ENCODE results near the gene TAC3.
"Not testable (repeated sequence)": the region's sequence is repeated elsewhere in the genome, so short reads cannot be mapped to it uniquely, and the experiment has no call there.

TAC3 gene

GRCh38 chr12:57037264-57037663 is 20.9 kb upstream of the TAC3 start:
- no peak for DNase-seq (ENCODE audit: low read depth in 2 of 2)

GRCh38 chr12:57033431-57033830 is 17.1 kb upstream of the TAC3 start:
- no peak for DNase-seq (ENCODE audit: low read depth in 2 of 2)

- DNase-seq (ENCODE audit: low read depth in 2 of 2) = no peak
These were observed 15.5 kb upstream of the TAC3 start for GRCh38 chr12:57031789-57032188.

DNA sequence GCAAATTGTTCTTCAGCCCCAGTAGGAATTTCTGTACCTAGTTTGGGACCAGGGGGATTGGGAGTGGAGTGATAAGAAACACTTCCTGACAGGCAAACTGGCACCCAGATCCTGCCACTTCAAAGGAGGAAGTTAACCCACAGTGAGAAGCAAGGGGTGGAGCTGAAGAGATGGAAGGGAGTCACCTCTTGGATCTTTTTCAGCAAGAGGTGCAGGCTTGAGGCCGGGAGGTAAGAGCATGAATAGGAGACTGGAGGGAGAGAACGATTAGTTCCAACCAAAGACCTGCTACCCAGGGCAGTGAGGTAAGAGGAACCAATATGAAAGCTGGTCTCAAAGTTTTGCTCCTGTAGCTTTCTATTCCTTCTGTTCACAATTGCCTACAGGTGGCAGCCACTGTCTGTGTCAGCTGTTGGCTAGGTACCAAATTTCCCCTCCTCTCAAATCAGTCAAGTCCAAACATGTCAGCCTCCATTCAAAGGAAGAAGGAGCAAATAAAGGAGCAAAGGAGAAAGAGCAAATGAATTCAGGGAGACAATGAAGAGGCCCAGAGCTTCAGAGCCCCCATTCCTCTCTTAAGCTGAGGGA is 14.9 kb upstream of the TAC3 start:
- DNase-seq (ENCODE audit: low read depth in 2 of 2) = no peak

GRCh38 chr12:57029457-57029856 is 13.1 kb upstream of the TAC3 start:
- no peak for DNase-seq (ENCODE audit: low read depth in 2 of 2)

GRCh38 chr12:57027805-57028153 is 11.4 kb upstream of the TAC3 start:
- no peak for DNase-seq (ENCODE audit: low read depth in 2 of 2)

GRCh38 chr12:57027011-57027804 is 10.9 kb upstream of the TAC3 start:
- DNase-seq (ENCODE audit: low read depth in 2 of 2) = no peak

GRCh38 chr12:57025196-57025595 is 8.9 kb upstream of the TAC3 start:
- no peak for DNase-seq (ENCODE audit: low read depth in 2 of 2)

DNA sequence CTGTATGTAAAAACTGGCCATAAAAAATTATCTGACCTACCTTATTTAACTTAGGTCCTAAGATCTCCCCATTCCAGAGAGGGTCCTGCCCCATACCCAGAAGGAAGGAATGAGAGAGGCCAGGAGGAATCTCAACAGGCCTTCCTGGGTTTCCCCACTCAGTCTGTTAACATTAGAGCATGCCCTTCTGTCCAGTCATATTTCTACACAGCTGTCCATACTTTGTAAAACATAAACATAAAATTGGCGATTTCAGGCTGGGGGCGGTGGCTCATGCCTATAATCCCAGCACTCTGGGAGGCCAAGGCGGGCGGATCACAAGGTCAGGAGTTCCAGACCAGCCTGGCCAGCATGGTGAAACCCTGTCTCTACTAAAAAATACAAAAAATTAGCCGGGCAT is 6.0 kb upstream of the TAC3 start:
- not testable (repeated sequence) for DNase-seq (ENCODE audit: low read depth in 2 of 2)

DNA sequence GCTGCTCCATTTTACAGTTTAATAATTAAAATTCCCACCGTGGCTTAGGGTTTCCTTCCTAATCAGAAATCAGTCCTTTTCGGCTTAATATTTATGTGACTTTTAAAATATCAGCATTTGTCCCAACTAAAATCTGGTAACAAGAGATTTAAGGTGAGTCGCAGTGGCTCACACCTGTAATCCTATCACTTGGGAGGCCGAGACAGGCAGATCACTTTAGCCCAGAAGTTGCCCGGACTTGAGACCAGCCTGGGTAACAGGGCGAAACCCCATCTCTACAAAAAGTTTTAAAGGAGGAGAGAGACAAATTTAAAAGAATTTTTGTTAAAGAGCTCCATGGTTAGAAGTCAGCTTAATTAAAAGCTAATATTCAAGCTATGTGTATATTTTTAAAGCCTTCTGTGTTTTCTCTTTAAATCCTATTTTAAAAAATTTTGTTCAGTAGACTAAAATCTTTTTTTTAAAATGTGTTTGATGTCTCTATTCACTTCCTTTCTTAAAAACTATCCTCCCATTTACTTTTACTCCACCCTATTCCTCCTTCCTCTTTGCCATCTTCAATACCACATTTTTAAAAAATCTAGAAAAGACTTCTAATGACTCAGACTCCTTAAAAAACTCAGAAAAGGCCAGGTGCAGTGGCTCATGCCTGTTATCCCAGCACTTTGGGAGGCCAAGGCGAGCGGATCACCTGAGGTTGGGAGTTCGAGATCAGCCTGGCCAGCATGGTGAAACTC is 3.8 kb upstream of the TAC3 start:
- DNase-seq (ENCODE audit: low read depth in 2 of 2) = no peak

- no peak for DNase-seq (ENCODE audit: low read depth in 2 of 2)
These were observed 2.6 kb upstream of the TAC3 start for GRCh38 chr12:57018906-57019305.

DNA sequence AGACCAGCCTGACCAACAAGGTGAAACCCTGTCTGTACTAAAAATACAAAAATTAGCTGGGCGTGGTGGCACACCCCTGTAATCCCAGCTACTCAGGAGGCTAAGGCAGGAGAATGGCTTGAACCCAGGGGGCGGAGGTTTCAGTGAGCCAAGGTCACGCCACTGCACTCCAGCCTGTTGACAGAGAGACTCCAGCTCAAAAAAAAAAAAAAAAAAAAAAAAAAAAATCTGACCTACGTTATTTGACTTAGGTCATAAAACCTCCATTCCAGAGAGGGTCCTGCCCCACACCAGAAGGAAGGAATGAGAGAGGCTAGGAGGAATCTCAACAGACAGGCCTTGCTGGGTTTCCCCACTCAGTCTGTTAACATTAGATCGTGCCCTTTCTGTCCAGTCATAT is 2.0 kb upstream of the TAC3 start:
- DNase-seq (ENCODE audit: low read depth in 2 of 2) = not testable (repeated sequence)

- DNase-seq (ENCODE audit: low read depth in 2 of 2) = no peak
These were observed 3.5 kb downstream of the TAC3 start for GRCh38 chr12:57012600-57013465.

DNA sequence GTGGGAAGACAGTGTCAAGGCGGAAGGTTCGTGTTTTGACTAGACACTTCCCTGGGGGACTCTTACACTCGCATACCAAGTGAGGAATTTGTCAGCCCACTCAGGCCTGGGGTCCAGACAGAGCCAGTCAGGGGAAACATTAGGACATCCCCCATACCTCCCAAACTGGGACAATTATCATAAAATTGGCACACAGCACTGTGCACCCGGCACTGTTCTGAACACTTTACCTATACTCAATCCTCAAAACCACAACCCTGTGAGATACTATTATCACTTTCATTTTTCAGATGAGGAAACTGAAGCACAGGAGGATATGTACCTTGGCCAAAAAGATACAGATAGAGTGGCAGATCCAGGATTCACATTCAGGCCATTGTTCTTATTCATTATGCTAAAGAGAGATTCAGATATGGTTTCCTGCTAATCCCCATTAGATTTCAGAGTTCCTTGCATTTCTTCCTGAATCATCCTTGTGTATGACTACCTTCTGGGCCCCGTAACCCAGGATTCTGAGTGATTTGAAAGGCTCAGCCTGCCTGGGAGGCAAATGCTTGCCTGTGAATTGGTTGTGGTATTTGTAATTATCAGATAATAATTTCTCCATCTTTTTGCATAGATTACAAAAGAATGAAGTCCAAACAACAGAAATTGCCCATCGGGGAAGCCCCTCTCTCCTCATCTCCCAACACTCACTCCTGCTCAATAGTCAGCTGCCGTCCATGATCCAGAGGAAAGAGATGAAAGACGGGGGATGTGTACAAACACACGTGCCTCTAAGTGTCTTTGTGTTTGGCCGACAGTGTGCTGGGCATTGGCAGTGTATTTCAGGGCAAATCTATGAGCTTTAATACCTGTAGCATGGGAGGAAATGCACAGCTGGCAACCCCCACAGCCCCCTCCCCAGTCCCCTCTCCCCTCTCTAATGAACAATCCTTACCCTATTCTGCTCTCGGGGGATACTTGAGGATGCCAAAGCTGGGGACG is 4.6 kb downstream of the TAC3 start:
- no peak for DNase-seq (ENCODE audit: low read depth in 2 of 2)

DNA sequence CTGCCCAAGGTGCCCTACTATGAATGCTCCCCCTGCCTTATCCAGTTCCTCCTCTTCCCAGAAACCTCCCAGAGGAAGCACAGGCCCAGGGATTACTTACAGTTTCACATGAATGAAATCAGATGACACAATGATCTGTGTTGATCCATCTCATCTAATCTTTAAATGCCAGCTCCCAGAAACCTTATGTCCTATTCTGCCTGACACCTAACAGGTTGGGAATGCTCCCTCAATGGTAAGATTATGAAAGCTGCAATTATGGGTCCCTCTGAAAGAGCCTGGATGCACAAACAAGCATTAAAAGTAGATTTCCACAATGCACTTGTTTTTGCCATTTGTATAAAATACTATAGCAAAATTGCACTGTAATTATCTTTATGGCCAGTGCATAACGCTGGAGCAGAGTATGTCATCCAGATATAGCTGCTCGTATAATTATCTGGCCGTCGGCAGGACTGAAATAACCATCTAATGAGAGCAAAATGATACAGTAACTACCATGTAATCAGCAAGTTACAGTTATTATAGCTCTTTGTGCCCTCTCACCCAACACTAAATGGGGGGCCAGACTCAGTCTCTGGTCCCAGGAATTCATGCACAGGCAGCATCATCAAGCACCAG is 5.6 kb downstream of the TAC3 start:
- DNase-seq (ENCODE audit: low read depth in 2 of 2) = no peak

- DNase-seq (ENCODE audit: low read depth in 2 of 2) = no peak
These were observed 6.2 kb downstream of the TAC3 start for GRCh38 chr12:57009949-57010626.

DNA sequence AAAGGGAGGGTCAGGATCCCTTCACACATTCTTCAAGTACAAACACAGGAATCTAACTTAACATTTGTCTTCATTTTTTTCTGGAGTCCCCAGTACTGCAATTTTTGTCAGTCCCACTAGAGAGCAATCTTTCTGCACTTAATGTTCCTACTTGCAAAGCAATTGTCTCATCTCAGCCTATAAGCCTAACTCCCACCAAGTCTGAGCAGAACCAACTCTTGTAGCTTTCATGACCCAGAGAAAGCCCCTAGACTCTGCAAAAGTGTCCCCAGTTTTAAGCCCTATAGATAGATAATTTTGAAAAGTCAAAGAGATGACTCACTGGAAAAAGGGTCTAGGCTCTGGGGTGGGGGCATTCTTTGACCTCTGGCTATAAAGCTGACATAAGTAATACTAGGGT is 8.2 kb downstream of the TAC3 start:
- no peak for DNase-seq (ENCODE audit: low read depth in 2 of 2)

DNA sequence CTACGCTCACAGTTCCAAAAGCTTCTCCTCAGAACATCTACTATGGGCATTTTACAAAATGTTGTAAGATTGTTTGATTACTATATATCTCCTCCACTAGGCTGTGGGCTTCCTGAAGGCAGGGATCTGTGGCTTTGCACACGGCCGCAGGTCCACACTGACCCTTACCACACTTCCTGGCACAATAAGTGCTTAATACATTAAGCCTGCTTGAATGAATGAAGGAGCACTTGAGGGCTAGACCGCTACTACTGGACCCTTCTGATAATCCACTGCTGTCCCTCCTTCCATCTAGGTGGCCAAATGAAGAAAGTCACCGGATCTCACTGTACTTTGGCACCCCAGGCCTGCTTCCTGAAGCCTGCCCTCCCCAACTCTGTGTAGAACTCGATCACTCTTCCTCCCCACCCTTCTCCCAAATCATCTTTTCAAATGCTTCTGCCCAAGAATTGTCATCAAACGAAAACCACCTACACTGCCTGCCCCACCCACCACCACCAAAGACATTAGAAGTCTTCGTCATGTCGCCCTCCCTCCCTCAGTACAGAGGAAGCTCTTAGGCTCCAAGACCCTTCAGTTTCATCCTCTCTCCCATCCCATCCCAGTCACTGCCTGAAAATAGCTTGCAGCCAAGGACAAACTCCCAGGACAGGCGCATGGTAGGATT is 9.4 kb downstream of the TAC3 start:
- no peak for DNase-seq (ENCODE audit: low read depth in 2 of 2)

All from stimulated activated CD4-positive, alpha-beta T cell treated with anti-CD3 and anti-CD28 coated beads, Interleukin-4, amount 100 ng/mL, for 48 hours (primary cell).